ENCODE measurements around the gene KDM2A.

DNA sequence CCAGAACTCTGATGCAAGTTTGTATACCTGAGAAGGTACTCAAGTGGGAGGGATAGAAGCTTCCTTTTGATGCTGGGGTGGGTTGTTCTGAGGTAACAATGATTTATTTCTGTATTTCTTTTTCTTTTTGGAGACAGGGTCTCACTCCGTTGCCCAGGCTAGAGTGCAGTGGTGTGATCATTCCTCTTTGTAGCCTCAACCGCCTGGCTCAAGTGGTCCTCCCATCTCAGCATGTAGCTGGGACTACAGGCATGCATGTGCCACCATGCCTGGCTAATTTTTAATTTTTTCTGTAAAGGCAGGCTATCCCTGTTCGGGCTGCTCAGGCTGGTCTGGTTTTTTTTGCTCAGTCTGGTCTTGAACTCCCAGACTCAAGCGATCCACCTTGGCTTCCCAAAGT is 7.9 kb downstream of the KDM2A start:
- TF ChIP-seq EP300 (IDR thresholded peaks at IDR 0.05) (no peak), CTCF (IDR thresholded peaks at IDR 0.05) (no peak), POLR2AphosphoS5 (IDR thresholded peaks at IDR 0.05) (no peak)
